Measurements from ENCODE around the gene RABEP1.

Gene RABEP1

DNA sequence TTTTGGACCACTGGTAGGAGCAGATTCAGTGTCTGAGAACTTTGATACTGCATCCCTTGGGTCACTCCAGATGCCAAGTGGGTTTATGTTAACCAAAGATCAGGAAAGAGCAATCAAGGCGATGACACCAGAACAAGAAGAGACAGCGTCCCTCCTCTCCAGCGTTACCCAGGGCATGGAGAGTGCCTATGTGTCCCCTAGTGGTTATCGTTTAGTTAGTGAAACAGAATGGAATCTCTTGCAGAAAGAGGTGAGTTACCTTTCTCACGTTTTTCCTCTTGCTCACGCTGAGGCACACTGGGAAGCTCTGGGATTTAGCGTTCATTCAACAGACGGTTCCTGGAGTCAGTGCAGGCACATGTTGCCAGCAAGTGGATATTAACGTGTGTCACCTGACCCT, 79.3 kb downstream of the RABEP1 start:
- DNase-seq, result no peak

DNA sequence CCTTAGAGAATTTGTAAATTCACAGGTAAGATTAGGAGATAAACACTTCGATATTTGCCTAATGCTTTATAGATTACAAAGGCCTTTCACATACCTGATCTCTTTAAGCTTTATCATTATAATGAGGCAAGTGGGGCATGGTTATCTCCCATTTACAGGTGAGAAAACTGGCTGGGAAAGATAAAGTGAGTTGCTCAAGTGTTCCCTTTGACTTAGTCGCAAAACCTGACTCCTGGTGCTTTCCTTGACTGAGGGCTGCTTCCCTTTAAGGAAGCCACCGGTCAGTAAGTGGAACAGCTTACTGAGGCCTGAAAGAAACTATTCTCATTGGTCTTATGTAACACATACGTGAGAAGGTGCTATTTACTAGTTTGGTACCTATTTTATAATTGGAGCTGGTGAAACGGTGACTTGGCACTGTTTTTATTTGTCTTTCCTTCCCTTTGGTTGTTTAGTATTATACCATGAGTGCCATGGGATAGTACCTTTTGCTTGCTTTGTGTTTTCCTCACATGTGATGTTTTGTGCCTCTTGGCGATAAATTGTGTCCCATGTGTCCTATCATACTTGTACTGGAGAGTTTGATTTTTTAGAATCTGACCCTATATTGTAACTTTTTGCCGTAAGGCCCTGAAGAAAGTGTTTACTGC, 80.2 kb downstream of the RABEP1 start:
- DNase-seq, result no peak

DNA sequence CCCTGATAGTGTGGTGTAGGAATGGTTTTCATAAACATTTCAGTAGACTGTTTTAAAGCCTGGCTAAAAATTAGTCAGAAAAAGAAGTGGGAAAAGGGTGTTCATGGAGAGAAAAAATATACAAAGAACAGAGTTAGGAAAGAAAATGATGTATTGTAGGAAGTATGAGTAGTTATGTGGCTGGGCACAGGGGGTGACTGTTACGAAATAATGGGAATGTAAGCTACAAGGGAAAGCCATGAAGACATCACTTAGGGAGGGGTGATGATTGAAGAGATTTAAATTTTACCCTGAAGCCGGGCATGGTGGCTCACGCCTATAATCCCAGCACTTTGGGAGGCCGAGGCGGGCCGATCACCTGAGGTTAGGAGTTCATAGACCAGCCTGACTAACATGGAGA, 82.1 kb downstream of the RABEP1 start:
- DNase-seq, result no peak

GRCh38 chr17:5364696-5365095, 82.6 kb downstream of the RABEP1 start:
- DNase-seq, result no peak

DNA sequence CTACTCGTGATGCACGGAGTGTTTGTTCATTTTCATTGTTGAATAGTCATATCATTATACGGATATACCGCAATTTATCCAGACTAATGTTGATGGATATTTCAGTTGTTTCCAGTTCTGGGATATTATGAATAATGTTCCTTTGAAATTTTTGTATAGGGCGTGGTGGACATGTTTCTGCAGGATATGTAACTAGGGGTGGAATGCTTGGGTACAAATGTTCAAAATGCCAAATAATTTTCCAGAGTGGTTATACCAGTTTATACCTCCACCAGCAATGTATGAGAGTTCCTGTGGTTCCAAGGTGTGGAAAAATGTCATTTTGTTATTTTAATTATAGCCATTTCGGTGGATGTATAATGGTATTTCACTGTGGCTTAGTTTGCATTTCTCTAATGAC, 83.7 kb downstream of the RABEP1 start:
- no peak for DNase-seq

- no peak for DNase-seq
Observed at GRCh38 chr17:5370411-5370810, 88.3 kb downstream of the RABEP1 start.

DNA sequence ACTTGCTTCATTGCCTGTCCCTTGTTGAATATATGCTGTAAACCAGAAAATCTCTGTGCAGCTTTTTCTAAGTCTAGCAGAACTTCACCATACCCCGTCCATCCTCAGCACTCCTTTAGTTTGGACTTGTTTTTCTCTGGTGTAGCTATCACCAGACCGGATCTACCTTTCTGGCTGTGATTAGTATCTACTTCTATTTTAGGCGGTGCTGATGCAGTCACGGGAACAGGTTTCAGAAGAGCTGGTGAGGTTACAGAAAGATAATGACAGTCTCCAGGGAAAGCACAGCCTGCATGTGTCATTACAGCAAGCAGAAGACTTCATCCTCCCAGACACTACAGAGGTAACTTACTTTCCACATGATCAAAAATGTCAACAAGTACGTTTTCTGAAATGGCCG, 91.0 kb downstream of the RABEP1 start:
- DNase-seq, result peak in 3 of 58 donors; percentile 9 to 37 (median 11)

DNA sequence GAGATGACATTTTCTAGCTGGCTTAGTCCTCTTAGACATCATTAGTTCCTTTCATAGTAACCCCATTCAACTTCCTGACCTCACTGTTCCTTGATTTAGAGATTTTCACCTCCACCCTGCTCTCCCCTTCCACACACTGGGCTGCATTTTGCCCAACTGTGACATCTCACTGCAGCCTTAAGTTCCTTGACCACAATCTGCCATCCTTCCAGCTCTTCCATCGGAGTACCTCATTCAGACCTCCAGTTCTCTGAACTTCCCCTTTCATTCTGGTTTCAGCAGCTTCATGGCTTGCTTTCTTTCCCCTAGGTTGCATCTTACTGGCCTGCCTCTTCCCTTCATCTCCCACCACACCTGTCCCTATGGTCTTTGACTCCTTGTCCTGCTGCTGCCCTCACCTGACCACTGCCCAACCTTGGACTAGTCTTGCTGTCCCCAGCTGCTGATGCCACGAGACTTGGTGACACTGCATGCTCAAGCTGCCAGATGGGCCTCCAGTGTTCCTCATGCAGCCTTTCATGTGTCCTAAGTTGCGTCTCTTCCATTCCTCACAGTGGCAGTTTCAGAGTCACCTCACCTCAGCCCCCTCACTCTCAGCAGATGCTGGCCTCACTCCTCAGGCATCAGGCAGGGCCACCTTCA, 96.6 kb downstream of the RABEP1 start:
- no peak for DNase-seq

GRCh38 chr17:5379351-5380107, 97.4 kb downstream of the RABEP1 start:
- no peak for DNase-seq

- no peak for DNase-seq
Observed at GRCh38 chr17:5380491-5381135, 98.5 kb downstream of the RABEP1 start.

DNA sequence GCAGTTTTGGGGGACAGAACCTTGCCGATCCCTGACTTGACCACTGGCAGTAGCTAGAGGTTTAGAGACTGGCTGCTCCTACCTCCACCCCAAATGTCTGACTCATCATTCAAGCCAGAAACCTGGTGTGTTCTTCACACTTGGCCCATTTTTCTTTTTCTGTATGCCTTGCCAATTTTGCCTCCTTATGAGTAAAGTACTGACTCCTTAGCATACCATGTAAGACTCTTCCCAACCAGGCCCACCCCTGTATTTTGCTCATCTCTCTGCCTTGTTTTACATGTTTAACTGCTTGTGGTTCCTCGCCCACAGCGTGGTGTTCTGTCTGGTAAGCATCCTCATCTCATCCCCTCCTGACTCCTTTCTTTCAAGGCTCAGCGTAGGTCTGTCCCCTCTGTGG, 99.5 kb downstream of the RABEP1 start:
- DNase-seq, result peak in 5 of 58 donors; percentile 3 to 47 (median 10)

DNA sequence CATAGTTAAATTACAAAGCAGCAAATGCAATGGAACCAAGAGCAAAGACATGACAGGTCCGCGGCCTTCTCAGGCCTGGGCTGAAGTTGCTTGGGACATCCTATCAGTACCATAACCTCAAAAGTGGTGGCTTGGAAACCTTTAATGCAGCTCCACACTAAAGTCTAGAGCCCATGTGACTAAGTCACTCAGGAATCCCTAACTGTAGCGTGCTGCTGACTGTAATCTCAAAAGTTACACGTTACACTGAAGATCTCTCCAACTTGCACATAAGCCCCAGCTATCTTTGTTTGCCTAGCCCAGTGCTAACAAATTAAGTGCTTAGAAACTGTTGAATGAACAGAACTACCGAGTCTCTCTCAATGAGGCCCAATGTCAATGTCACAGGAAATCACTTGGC, 109.6 kb downstream of the RABEP1 start:
- DNase-seq, result no peak

- no peak for DNase-seq
Observed at GRCh38 chr17:5396612-5397011, 114.5 kb downstream of the RABEP1 start.

- DNase-seq, result no peak
Observed at GRCh38 chr17:5399767-5400166, 117.7 kb downstream of the RABEP1 start.

DNA sequence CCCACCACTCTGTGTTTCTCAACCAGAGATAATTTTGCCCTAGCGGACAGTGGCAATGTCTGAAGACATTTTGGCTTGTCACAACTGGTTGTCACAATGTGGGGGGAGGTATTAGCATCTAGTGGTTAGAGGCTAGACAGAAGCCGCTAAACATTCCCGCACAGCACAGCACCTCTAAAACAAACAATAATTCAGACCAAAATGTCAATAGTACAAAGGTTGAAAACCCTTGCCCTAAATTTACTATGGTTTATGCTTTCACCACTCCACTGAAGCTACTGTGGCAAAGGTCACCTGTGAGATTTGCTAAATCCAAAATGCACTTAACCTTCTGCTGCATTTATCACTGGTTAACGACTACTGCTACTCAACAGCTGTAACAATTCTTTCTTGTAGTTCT, 123.3 kb downstream of the RABEP1 start:
- DNase-seq, result no peak

- DNase-seq, result no peak
Observed at GRCh38 chr17:5408186-5408585, 126.1 kb downstream of the RABEP1 start.

GRCh38 chr17:5410594-5411272, 128.6 kb downstream of the RABEP1 start:
- DNase-seq, result no peak

GRCh38 chr17:5413682-5414081, 131.6 kb downstream of the RABEP1 start:
- DNase-seq, result peak in 2 of 58 donors; percentile 9 to 22

GRCh38 chr17:5416901-5417300, 134.8 kb downstream of the RABEP1 start:
- DNase-seq, result no peak

- peak in 7 of 58 donors; percentile 31 to 63 (median 44) for DNase-seq
Observed at GRCh38 chr17:5418858-5419355, 136.8 kb downstream of the RABEP1 start.

- DNase-seq, result peak; percentile 89 to 99 (median 97)
Observed at GRCh38 chr17:5419356-5419958, 137.4 kb downstream of the RABEP1 start, which contains the start of gene NUP88. TSS of gene NUP88 (minus strand) at chr17:5419662. CDS start at chr17:5419650, 12 bp downstream.
